ENCODE results near the gene TTC28.

DNA sequence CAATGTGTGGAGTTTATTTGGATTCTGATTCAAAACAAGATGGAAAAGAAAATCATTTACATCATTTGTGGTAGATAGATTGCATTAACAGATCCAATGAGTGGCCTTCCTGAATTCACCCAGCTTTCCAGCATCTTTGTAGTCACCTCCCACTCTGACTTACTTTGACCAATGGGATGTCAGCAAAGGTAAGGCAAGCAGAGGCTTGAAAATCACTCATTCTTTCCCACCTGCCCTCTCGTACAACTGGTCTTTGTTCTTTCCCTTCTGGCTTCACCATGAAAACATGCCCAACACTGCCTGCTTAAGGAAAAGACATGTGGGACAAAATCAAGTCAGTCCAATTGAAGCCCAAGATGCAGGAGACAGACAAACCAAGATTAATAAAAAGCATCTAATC lies 202.1 kb downstream of the TTC28 start:
- TF ChIP-seq, protein P1, sequence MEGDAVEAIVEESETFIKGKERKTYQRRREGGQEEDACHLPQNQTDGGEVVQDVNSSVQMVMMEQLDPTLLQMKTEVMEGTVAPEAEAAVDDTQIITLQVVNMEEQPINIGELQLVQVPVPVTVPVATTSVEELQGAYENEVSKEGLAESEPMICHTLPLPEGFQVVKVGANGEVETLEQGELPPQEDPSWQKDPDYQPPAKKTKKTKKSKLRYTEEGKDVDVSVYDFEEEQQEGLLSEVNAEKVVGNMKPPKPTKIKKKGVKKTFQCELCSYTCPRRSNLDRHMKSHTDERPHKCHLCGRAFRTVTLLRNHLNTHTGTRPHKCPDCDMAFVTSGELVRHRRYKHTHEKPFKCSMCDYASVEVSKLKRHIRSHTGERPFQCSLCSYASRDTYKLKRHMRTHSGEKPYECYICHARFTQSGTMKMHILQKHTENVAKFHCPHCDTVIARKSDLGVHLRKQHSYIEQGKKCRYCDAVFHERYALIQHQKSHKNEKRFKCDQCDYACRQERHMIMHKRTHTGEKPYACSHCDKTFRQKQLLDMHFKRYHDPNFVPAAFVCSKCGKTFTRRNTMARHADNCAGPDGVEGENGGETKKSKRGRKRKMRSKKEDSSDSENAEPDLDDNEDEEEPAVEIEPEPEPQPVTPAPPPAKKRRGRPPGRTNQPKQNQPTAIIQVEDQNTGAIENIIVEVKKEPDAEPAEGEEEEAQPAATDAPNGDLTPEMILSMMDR (IDR thresholded peaks at IDR 0.05 in 2 of 3, conservative IDR thresholded peaks at IDR 0.05 in 1 of 3; ENCODE audit: control insufficient read depth in 2 of 3, extremely low read depth in 1 of 3, insufficient read depth in 1 of 3, low read depth in 3 of 3, low read length in 3 of 3): no peak
- no peak for TF ChIP-seq ZBED1 (IDR thresholded peaks at IDR 0.05; ENCODE audit: borderline replicate concordance)
- no peak for TF ChIP-seq MYC (IDR thresholded peaks at IDR 0.05; ENCODE audit: insufficient read depth, insufficient read length, insufficient replicate concordance, low read length, severe bottlenecking)
- no peak for TF ChIP-seq CREB1 (IDR thresholded peaks at IDR 0.05; ENCODE audit: low read depth)
- TF ChIP-seq NR2C2 (IDR thresholded peaks at IDR 0.05; ENCODE audit: borderline replicate concordance, control insufficient read depth, insufficient read length, low read depth): no peak
- TF ChIP-seq RAD21 (IDR thresholded peaks at IDR 0.05; ENCODE audit: insufficient read depth, low read depth, low read length): no peak

Measured in GM12878 (cell line).